Ureter (tissue), 1 donor: Measurements from ENCODE around the gene MLLT10. TPM values are rescaled to one million over a fixed set of nuclear protein-coding genes. Genes with fewer than 3 reads are reported as not detected.

ENCODE experiments used
- DNase-seq: peaks from one replicate; pipeline ENCODE4 v3.0.0-alpha.2; 2020; ENCODE audit warnings: low spot score
- total RNA-seq: library from RNA; stranded (reverse); gene quantifications from one replicate; pipeline ENCODE4 v1.2.4, GENCODE V29; 2023
- donor health status: DM: yes; HTN: yes; CAD: no.

Gene MLLT10
- total RNA-seq = 83.7 TPM

- DNase-seq = peak; percentile 95
These were observed at the start of gene MLLT10 for GRCh38 chr10:21533467-21534279. Gene MLLT10 (plus strand): TSS chr10:21534232. CDS start chr10:21534645, 413 bp downstream.

DNA sequence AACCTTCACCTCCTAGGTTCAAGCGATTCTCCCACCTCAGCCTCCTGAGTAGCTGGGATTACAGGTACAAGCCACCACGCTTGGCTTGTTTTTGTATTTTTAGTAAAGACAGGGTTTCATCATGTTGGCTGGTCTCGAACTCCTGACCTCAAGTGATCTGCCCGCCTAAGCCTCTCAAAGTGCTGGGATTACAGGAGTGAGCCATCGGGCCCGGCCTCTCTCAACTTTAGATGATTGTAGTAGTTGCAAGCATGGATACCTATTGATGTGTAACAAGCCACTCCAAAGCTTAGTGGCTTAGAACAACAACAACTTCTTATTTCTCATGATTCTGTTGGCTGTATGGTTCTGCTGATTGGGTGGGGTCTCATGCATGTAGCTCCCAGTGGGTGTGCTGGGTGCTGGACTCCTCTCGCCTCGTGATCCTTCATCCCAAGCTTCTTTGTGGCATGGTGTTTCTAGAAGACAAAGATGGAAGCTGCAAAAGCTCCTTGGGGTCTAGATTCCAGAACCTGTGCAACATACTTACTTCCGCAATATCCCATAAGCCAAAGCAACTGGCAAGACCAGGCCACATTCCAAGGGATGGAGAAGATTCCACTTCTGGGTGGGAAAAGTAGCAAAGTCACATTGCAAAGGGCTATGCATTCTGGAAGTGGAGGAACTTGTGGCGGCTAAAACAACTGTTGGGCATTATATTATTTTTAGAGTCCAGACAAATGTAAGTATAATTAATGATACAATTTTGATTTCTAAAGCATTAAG, 46.4 kb upstream of the MLLT10 start:
- no peak for DNase-seq

- DNase-seq = no peak
These were observed 45.6 kb upstream of the MLLT10 start for GRCh38 chr10:21488246-21488956.

GRCh38 chr10:21488957-21489446, 45.0 kb upstream of the MLLT10 start:
- no peak for DNase-seq

DNA sequence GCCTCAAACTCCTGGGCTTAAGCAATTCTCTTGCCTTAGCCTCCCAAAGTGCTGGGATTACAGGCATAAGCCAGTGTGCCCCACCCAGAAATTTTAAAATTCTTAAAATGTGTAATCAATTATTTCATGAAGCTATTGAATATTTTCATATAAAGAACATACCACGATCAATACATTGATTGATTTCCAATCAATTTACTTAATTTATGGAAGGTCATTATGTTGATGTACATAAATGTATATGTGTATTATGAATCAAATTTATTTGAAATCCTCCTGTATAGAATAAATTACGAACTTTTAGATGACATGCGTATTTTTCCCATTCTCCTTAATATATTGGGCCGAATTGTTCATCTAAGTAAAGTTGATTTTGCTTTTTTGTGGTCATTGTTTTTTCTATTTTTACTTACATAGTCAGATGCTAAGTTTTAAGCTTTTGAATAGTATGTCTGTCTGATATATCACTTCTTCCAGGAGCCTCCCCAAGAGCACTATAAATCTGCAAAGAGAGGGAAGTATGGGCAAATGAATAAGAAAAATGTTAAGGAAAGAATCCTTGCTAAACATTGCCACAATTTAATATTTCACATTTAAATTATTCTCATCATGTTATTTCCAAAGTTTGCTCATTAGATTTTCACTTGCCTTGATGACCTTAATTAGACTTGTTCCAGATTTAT, 43.9 kb upstream of the MLLT10 start:
- no peak for DNase-seq

GRCh38 chr10:21490711-21491105, 43.3 kb upstream of the MLLT10 start:
- no peak for DNase-seq

GRCh38 chr10:21492421-21492820, 41.6 kb upstream of the MLLT10 start:
- no peak for DNase-seq

DNA sequence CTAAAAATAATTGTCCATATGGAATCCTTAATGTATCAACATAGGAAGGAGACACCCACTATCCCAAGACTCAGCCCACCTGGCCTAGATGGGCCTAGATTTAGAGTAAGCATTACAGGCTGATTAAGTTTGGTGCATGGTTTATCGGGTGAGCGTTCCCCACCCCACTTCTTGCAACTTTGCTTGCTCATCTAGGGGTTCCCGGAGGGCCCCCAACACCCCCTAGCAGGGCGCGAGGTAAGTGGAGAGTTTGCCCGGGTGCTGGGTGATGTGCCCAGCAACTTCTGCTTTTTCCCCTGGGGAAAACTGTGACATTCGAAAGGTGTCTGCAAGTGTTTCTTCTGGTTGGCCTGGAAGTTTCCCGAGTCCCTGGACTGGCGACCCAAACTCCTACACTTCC, 40.2 kb upstream of the MLLT10 start:
- DNase-seq = no peak

- DNase-seq = peak; percentile 46
These were observed 39.6 kb upstream of the MLLT10 start for GRCh38 chr10:21494191-21495001.

DNA sequence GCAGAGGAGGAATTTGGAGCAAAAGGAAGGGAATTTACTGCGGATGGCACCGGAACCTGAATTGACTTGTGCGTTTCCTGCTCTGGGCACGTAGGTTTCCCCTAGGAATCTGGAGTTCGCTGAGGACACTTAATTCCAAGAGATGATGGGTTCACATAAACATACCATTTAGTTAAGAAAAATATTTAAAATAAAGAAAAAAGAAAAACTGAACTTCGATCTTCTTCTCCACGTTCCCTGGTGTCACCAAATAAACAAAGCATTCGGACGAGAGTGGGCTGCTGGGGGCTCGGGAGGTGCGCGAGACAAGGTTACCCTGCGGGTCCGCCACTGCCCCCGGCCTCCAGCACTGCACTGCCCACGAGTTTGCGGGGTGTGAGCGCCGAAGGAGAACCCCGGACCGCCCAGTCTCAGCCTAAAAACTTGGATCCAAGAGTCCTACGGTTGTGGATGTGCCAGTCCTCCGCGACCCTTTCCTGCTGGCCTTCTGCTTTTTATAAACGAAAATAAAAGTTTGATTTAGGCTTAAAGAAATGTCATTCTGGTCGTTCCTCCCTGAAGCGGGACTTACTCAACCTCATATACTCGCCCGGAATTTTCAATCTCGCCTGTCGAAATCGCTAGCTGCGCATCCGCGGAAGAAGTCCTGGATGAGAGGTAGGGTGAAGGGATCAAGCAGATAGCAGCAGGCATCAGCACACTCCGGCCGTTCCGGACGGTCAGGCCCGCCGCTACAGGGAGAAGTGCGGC, 38.9 kb upstream of the MLLT10 start:
- no peak for DNase-seq

- DNase-seq = peak; percentile 90
These were observed 38.2 kb upstream of the MLLT10 start for GRCh38 chr10:21495752-21496342.

DNA sequence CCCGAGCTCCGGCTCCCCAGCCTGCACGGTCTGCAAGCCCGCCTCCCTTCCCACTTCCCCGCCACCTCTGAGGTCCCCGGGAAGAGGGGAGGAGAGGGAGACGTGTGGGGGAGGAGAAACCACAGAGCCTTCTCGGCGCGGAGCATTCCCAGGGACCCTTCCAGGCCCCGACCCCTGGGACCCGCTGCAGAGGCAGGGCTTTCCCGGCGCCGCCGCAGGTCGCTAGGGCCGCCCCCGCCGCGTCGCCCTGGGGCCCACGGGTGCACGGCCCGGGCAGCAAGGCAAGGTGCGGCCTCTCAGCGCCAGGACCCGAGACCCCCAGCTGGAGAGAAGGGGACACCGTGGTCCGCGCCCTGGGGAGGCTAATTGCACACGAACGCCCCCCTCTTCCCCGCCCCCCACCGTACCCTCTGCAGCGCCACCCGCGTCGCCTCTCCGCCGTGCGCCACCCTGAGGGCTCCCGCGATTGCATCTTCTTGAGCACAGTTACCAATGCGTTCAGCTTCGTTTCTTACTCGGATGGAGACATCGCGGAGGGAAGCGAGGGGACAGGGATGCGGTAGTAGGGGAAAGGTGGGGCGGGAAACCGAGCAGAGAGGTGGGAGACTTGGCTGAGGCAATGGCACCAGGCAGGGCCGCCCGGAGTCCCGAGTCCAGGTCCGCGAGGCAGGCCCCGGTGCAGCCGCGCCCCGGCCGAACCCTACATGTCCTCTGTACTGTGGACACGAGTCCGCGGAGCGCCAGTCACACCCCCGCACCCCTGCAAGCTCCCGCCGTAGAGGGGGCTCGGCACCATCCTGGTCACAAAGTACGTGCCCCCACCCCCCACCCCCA, 37.5 kb upstream of the MLLT10 start:
- DNase-seq = peak; percentile 66

DNA sequence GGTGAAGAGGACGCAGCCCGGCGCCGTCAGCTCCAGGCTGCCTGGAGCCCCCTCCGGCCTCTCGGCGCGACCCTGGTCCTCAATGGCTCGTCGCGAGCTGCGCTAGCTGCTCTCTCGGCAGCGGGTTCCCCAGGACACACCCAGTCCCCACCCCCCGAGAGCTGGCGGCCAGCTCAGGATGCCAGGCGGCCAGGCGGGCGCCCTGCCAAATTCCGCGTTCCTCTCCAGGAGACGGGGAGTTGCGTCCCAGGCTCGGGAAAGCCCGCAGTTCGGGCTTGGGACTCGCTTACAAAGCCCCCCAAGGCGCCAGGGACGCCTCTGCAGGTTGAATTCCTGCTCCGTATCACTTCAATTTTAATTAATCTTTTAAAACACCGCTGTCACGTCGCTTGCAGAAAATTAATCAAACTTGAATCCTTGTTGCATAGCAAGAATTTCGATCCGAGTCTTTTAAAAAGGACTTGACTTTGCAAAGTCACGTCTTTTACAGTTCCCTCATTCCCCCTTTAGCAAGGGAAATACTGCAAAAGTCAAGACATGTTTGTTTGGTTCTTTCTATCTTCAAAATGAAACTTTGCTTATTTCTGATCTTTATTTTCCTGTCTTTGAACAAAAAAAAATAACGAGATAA, 36.7 kb upstream of the MLLT10 start:
- peak; percentile 94 for DNase-seq

DNA sequence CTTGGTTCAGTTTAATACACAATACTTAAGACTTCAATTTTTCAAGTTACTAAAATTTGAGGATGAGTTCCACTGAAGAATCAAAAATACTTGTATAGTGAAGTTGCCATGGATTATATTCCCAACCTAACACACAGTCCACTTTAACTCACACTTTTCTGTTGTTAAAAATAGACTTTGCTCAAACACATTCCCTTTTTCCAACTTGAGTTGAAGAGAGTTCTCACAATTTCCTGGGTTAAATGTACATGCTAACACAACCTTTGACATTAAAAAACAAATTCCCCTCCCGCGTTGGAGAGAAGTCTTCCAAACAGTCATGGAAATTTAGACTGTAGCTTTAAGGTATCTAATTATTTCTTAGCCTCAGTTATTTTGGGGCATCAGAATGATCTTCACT, 35.7 kb upstream of the MLLT10 start:
- DNase-seq = no peak

DNA sequence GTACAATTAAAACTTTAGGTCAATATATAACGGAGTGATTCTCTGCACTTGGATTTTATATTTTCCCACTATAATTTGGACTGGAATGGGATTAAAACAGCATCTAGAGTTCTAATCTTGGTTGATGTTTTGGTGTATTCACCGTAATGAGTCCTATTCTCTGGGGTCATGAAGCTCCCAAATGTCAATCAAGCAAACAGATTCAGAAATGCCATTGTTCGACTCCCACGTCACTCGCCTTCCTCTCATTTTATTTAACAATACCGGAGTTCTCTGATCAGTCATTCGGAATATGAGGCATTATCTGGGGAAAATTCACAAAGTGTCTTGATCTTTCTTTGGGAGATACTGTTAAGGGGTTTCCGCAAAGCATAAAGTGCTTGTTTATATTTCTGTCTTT, 35.0 kb upstream of the MLLT10 start:
- DNase-seq = no peak

DNA sequence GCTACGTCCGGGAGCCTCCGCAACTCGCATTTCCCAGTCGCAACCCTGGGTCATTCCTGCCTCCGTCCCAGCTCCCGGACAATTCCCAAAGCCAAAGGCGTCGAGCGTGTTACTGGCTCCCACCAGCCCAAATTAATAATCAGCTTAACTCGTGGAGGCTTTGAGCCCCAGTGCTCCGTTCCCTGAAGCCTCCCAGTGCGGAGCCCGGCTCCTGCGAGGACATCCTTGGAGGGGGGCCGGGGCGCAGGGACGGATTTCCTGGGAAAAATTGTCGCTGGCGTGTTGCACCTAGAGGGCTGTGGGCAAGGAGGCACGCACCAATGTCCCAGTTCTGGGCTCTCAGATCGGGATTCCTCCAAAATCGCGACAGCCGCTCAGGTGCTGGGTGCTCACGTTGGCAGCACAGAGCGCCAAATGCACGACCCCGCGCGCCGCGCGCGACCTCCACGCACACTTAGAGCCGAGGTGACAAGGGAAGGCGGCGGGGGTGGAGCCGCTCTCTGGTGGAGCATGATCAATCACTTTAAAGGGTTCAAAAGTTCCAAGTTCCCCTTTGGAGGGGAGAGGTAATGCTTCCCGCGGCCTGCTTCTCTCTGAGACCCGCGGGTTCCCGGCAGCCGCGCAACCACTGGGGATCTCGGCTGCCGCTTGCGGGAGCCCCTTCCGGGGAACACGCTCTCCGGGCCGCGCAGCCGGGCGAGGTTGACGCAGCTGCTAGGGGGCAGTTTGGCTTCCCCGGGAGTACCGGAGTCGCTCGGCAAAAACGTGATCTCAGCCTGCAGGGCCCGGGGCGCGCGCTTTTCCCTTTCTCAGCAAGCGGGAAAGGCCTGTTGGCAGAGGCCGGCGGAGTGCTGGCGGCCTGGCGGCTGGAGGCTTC, 34.1 kb upstream of the MLLT10 start:
- no peak for DNase-seq

- no peak for DNase-seq
These were observed 33.5 kb upstream of the MLLT10 start for GRCh38 chr10:21500578-21500910.
